Stimulated activated CD4-positive, alpha-beta T cell treated with anti-CD3 and anti-CD28 coated beads, Interleukin-15, amount 100 ng/mL, for 48 hours (primary cell): ENCODE results near the gene HPCAL1.
"Not testable (repeated sequence)": the region's sequence is repeated elsewhere in the genome, so short reads cannot be mapped to it uniquely, and the experiment has no call there.

Source experiments
- DNase-seq, 2 donors: peaks; one replicate each; pipeline ENCODE4 v3.0.0-alpha.2; 2020; ENCODE audit warnings: low read depth in 2 of 2

HPCAL1 gene

GRCh38 chr2:10441948-10442347, 139.2 kb downstream of the HPCAL1 start:
- peak; percentile 30 to 33 for DNase-seq

GRCh38 chr2:10442469-10443126, 139.9 kb downstream of the HPCAL1 start:
- not testable (repeated sequence) for DNase-seq

GRCh38 chr2:10444463-10444862, 141.8 kb downstream of the HPCAL1 start:
- peak; percentile 53 to 55 for DNase-seq

GRCh38 chr2:10446631-10447030, 143.9 kb downstream of the HPCAL1 start:
- DNase-seq: no peak

DNA sequence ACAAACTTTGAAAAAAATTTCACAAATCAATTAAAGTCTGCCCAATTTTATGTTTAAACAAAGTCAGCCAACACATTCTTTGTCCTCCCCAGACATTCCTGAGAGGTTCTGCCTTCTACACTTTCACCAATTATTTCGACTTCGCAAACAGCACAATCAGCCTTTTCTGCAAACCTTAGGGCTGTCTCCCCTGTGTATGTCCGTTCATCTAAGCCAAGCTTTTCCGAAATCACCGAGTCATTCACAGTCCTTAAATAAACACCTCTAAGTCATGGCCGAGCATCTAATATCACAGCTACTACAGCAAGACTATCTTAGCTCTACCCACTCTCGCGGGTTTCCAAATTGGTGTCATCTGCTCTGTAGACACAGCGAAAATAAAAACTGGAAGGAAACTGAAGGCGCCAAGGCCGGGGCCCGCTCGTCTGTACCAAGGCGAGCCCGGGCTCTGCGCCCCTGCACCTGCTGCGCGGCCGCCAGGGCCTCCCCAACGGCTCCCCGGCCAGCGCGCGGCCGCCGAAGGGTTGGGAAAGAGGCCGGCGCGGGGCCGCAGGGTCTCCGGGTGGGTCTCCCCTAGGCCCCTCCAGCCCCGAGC, 144.7 kb downstream of the HPCAL1 start:
- DNase-seq: peak; percentile 27 to 31

DNA sequence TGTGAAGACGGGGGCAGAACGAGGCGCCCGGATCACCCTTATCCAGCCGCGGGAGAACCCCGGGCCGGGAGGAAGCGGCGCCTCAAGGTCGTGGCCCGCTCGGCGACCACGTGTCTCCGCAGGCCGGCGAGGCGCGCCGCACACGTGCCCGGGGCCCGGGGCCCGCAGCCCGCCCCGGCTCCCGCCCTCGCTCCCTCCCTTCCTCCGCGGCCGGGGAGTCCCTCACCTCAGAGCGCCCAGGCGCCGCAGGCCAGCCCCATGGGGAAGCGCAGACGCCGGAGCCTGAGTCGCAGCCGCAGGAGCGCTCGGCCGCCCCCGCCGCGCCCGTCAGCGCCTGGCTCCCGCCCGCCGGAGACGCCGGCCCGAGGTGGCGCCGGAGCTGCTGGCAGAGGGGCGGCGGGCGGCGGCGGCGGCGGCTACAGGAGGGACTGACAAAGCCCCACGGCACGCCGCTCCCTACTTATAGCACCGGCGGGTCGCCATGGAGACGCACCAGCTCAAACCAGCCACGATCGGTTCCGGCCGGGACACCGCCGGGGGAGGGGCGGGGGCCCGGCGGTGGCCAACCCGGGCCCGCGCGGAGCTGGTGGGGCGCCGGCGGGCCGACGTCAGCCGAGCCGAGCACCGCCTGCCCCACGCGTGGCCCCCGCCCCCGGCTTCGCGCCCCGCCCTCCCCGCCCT, 145.3 kb downstream of the HPCAL1 start, which contains the start of gene ODC1:
ODC1 (minus strand) TSS at position 433 of the 681 bp plus-strand sequence. CDS start 3,295 bp downstream, outside the sequence.
- DNase-seq: peak; percentile 93 to 96

GRCh38 chr2:10448576-10449485, 146.1 kb downstream of the HPCAL1 start:
- DNase-seq: peak; percentile 88 to 91

GRCh38 chr2:10449486-10449831, 146.8 kb downstream of the HPCAL1 start:
- DNase-seq: no peak

GRCh38 chr2:10449838-10450691, 147.4 kb downstream of the HPCAL1 start:
- no peak for DNase-seq

- no peak for DNase-seq
These were observed 149.1 kb downstream of the HPCAL1 start for GRCh38 chr2:10451819-10452218.

- DNase-seq: no peak
These were observed 149.6 kb downstream of the HPCAL1 start for GRCh38 chr2:10452312-10452711.

DNA sequence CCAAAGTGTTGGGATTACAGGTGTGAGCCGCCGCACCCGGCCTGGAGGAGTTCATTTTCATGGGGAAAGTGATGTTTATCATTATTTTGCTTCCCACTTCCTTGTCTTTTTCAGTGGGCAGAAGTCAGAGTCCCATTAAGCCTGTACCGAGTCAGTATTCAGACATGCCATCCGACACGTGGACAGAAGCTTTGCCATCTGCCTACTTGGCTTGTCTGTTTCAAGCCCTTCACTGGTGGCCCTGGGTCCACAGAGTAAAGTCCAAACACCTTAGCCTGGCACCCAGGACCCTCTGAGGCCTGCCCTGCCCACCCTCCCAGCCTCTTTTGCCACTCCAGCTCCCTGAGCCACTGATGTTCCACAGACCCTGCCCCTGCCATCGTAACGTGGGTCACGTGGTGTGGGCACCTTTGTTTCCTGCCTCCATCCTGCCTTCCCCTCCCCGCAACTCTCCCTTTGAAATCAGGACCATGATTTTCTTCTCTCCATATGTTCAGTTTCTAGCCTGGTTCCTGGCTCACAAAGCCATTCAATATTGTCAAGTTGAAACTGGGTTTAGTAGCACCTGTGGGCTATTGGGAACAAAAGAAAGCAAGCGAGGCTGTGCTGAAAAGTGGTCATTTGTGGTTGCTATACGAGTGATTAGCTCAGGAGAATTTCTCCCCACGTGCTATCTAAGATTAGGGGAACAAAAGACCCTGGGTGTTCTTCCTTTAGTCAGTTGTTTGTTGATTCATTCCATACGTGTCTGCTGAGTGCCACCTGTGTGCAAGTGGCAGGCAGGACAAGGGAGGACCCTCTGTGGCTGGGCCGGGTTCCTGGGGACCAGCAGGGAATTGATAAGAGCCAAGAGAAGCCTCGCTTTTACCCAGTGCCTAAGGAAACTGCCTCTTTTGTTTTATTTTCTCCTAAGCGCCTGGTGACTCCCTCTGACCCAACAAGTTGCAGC, 150.5 kb downstream of the HPCAL1 start:
- no peak for DNase-seq

- no peak for DNase-seq
These were observed 151.2 kb downstream of the HPCAL1 start for GRCh38 chr2:10453905-10454298.

DNA sequence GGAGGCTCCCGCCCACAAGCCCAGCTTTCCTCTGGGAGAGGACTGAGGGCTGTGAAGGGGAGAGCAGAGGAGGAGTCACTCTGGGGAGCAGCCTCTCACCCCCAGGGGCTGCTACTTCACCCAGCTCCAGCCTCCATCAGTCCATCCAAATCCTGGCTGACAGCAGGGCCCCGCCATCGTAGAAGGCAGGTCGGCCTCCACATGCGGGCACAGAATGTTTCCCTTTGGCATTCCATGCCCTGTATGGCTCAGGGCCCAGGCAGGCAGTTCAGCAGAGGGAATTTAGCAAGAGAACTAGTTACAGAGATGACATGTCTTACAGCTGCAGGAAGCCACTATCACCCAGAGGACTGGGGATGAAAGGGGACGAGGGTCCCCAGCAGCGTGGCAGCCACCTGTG, 151.8 kb downstream of the HPCAL1 start:
- no peak for DNase-seq

DNA sequence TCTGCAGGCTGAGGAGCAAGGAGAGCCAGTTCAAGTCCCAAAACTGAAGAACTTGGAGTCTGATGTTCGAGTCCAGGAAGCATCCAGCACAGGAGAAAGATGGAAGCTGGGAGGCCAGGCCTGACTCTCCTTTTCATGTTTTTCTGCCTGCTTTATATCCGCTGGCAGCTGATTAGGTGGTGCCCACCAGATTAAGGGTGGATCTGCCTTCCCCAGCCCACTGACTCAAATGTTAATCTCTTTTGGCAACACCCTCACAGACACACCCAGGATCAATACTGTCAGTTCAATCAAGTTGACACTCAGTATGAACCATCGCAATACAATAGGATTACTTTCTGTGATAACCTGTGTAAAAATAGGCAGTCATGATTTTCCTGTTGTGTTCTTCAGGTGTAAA, 154.5 kb downstream of the HPCAL1 start:
- DNase-seq: not testable (repeated sequence)

DNA sequence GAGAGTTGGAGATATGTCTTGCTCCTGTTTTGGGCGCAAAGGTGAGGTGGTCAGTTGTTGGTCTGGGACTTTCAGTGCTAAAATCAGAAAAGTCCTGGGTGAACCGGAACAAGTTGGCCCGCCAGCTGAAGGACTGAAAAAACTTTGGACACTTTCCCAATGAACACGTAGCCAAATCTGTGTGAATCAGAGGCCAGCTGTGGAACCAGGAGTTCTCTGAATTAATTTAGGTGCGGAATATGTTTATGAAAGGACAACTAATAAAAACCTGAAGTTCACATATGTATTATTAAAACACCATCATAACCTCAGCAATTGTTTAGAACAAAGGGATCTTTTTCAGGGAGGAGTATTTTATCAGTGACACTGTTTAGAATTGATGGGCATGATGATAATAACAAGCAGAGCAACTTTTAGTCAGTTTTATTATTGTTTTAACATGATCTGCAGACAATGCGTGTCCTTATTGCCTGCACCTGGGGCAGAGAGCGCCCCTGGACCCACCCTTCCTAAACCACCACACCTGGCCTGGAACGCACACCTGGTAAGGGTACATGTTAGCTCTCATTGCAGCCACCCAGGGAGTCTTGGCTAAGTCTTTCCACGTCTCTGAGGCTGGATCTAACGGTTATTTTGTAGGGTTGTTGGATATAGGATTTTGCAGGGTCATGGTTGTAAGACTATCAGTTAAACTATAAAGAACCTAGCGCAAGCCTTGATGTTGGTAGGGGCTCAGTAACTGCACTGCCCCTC, 155.3 kb downstream of the HPCAL1 start:
- DNase-seq: no peak

DNA sequence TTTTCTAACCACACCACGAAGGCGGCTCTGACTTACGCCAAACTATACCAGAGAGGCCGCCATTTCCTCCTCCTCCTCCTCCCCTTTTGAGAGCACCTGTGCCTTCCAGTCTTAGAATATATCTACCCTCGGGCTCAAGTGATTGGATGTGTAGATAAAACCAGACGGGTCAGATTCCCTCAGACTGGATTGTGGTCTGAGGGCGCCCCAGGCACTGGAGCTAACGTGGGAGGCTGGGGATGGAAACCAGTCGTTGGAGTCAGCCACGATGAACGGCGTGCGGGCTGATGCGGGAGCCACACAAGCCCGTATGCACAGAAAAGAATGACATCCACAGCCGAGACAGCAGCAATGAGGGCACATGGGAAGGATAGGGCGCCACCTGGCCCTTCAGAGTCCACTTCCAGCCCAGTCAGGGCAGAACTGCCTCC, 157.7 kb downstream of the HPCAL1 start:
- DNase-seq: no peak

DNA sequence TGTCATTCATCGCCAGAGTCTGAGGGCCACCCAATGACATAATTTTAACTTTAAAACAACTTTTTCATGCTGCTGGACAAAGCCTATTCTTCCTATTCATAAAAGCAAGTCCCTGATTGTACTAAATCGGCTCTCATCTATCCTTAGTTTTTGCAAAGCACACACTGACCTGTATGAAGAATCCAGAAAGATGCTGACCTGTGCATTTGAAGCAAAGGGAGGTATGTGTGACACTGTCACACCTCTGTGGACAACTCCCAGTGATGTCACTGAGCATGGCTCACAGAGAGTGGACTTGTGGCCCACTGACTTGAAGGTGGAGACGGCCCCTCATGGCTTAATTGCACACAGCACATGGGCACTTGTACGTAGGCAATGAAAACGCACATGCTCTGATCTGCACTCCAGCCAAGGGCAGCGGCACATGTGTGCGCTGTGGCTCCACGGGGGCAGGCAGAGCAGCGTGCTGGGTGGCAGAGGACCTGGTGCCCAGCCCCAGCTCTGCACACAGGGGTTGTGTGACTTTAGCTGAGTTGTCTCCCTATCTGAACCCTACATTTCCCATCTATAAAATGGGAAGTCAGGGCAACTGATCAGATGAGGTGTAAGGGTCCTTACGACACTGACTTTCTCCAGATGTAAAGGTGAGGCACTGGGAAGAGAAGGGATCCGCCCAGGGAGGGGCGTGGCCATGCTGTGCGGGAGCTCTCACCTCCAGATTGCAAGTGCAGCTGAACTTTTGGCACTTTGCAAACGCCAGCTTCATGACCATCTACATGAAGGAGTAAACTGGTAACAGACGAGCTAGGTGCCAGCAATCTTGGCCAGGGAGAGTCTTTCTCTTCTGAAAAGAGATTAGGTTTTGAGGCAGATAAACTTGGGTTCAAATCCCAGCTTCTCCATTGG, 159.7 kb downstream of the HPCAL1 start:
- DNase-seq: no peak
